CD1c-positive myeloid dendritic cell (primary cell): ENCODE results near the gene S100A16.
A peak's percentile ranks its signal among the peaks of the same experiment; 100 is the strongest.
"Not testable (repeated sequence)": the region's sequence is repeated elsewhere in the genome, so short reads cannot be mapped to it uniquely, and the experiment has no call there.

Experiments
- DNase-seq: peaks from one replicate; pipeline ENCODE4 v3.0.0-alpha.2; 2016; ENCODE audit errors: extremely low spot score

Gene S100A16

GRCh38 chr1:153615406-153615805 lies 2.5 kb upstream of the S100A16 start:
- DNase-seq, result no peak

- DNase-seq, result no peak
Measured at GRCh38 chr1:153614906-153615305, 2.0 kb upstream of the S100A16 start.

- no peak for DNase-seq
Measured at GRCh38 chr1:153614189-153614900, 1.4 kb upstream of the S100A16 start.

- DNase-seq, result no peak
Measured at GRCh38 chr1:153613406-153613805, 469 bp upstream of the S100A16 start.

- DNase-seq, result no peak
Measured at GRCh38 chr1:153612111-153612754, 704 bp downstream of the S100A16 start.

- DNase-seq, result no peak
Measured at GRCh38 chr1:153611356-153611755, 1.6 kb downstream of the S100A16 start.

- peak; percentile 68 for DNase-seq
Measured at GRCh38 chr1:153610811-153611301, 2.1 kb downstream of the S100A16 start.

- peak; percentile 56 for DNase-seq
Measured at GRCh38 chr1:153610334-153610733, 2.6 kb downstream of the S100A16 start.

GRCh38 chr1:153609585-153609907 lies 3.4 kb downstream of the S100A16 start:
- DNase-seq, result no peak

- peak; percentile 72 for DNase-seq
Measured at GRCh38 chr1:153608742-153609584, 4.0 kb downstream of the S100A16 start.

- DNase-seq, result no peak
Measured at GRCh38 chr1:153608089-153608682, 4.8 kb downstream of the S100A16 start.

- no peak for DNase-seq
Measured at GRCh38 chr1:153607381-153607780, 5.6 kb downstream of the S100A16 start.

- DNase-seq, result no peak
Measured at GRCh38 chr1:153606194-153606593, 6.7 kb downstream of the S100A16 start.

GRCh38 chr1:153602749-153603148 lies 10.2 kb downstream of the S100A16 start:
- DNase-seq, result no peak

- DNase-seq, result no peak
Measured at GRCh38 chr1:153599847-153600246, 13.1 kb downstream of the S100A16 start.

GRCh38 chr1:153598309-153599172 lies 14.4 kb downstream of the S100A16 start:
- DNase-seq, result peak; percentile 54

GRCh38 chr1:153597206-153597605 lies 15.7 kb downstream of the S100A16 start:
- peak; percentile 74 for DNase-seq

GRCh38 chr1:153592748-153593147 lies 20.2 kb downstream of the S100A16 start:
- no peak for DNase-seq

GRCh38 chr1:153588482-153588881 lies 24.5 kb downstream of the S100A16 start:
- DNase-seq, result no peak

- not testable (repeated sequence) for DNase-seq
Measured at GRCh38 chr1:153588033-153588432, 24.9 kb downstream of the S100A16 start.

- no peak for DNase-seq
Measured at GRCh38 chr1:153587314-153587713, 25.6 kb downstream of the S100A16 start.
